Measurements from ENCODE around the gene SNX10.
"Not testable (repeated sequence)": the region's sequence is repeated elsewhere in the genome, so short reads cannot be mapped to it uniquely, and the experiment has no call there.

SNX10 gene

DNA sequence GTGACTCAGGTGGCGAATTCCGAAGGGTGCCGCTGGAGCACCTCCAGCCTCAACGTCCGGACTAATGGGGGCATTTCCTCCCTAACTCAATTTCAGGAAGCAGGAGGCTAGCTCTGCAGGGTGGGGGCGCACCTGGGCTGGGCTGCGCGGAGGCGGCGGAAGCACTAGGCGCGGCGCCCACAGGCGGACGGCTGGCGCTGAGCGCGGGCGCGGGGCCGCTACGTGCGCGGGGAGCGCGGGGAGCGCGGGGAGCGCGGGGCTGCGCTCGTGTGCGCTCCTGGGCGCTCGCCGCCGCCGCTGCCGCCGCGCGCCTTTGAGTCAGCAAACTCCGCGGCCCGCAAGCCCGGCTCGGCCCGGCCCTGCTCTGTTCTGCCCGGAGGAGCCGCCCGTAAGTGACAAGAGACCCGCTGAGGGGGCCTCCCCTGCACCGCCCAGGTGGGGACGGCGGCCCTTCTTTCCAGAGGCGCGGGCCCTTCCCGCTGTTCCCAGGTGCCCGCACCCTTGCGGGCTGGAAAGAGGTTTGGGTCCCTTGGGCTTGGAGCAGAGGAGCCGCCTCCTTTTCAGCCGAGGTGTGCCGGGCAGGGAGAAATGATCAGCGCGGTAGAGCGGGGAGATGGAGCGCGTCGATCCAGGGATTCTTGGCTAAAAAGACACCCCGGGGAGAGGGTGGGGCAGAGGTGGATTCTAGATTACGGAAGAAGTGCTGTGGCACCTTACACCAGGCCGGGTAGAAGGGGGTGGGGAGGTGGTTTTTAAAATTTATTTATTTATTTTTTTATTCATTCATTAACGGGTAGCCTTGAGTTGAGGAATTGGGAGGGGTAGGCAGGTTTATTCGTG lies at the start of gene SNX10:
Gene SNX10 (plus strand): TSS at position 164 of the 840 bp plus-strand sequence. CDS start 54,581 bp downstream, outside the sequence.
- Histone ChIP-seq H4K20me1 (ENCODE audit: control insufficient read depth, insufficient read depth, low read depth, low read length) (no peaks in the 10 kb centered on the region), H3K27me3 (ENCODE audit: control insufficient read depth, low read length) (no peaks in the 10 kb centered on the region), H3K79me2 (ENCODE audit: control insufficient read depth, low read length) (peaks cover 47% of the 10 kb centered on the region), H3F3A (ENCODE audit: control insufficient read depth, insufficient read depth) (peaks cover 19% of the 10 kb centered on the region), H3K4me1 (ENCODE audit: control insufficient read depth, low read length) (peaks cover 46% of the 10 kb centered on the region), H3K36me3 (ENCODE audit: control insufficient read depth, low read length) (peaks cover 21% of the 10 kb centered on the region), H3K4me2 (ENCODE audit: low read length) (peak within 1 kb of the TSS; percentile 76), H3K4me3 (ENCODE audit: low read length) (peak within 1 kb of the TSS; percentile 93), H3K9me3 (ENCODE audit: control insufficient read depth, insufficient read depth, low read length) (no peaks in the 10 kb centered on the region), H3K9me2 (replicated peaks; ENCODE audit: control insufficient read depth, low read length) (no peaks in the 10 kb centered on the region), H3K27ac (ENCODE audit: low read depth, low read length) (peak within 1 kb of the TSS; percentile 43)
- no peak for TF ChIP-seq EZH2phosphoT487 (IDR thresholded peaks at IDR 0.05; ENCODE audit: borderline replicate concordance, low read length)
- TF ChIP-seq, protein P1, sequence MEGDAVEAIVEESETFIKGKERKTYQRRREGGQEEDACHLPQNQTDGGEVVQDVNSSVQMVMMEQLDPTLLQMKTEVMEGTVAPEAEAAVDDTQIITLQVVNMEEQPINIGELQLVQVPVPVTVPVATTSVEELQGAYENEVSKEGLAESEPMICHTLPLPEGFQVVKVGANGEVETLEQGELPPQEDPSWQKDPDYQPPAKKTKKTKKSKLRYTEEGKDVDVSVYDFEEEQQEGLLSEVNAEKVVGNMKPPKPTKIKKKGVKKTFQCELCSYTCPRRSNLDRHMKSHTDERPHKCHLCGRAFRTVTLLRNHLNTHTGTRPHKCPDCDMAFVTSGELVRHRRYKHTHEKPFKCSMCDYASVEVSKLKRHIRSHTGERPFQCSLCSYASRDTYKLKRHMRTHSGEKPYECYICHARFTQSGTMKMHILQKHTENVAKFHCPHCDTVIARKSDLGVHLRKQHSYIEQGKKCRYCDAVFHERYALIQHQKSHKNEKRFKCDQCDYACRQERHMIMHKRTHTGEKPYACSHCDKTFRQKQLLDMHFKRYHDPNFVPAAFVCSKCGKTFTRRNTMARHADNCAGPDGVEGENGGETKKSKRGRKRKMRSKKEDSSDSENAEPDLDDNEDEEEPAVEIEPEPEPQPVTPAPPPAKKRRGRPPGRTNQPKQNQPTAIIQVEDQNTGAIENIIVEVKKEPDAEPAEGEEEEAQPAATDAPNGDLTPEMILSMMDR (IDR thresholded peaks at IDR 0.05; ENCODE audit: low read depth, low read length, poor library complexity, severe bottlenecking), result peak; percentile 75

DNA sequence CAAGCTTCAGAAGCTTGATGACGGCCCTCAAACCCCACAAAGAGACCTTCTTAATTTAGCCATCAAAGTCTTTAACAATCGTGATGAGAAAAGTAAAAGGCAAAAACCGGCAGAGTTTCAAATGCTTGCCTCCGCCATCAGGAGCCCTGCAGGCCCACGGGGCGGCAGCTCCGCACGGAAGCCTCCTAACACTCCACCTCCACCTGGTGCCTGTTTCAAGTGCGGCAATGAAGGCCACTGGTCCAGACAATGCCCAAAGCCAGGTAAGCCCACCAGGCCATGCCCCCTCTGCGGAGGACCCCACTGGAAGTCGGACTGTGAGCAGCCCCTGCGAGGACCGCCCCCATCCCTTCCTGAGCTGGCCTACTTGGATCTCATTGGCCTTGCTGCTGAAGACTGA lies 46.5 kb upstream of the SNX10 start:
- Histone ChIP-seq H3K4me2 (ENCODE audit: low read length) (no peak overlapping the region), H3K4me1 (ENCODE audit: control insufficient read depth, low read length) (peaks cover 20% of the 10 kb centered on the region), H3K79me2 (ENCODE audit: control insufficient read depth, low read length) (no peaks in the 10 kb centered on the region), H3F3A (ENCODE audit: control insufficient read depth, insufficient read depth) (no peaks in the 10 kb centered on the region), H3K27ac (ENCODE audit: low read depth, low read length) (no peak overlapping the region), H3K9me2 (replicated peaks; ENCODE audit: control insufficient read depth, low read length) (no peaks in the 10 kb centered on the region), H3K4me3 (ENCODE audit: low read length) (no peak overlapping the region), H3K9me3 (ENCODE audit: control insufficient read depth, insufficient read depth, low read length) (no peaks in the 10 kb centered on the region), H3K27me3 (ENCODE audit: control insufficient read depth, low read length) (peaks cover 2% of the 10 kb centered on the region), H4K20me1 (ENCODE audit: control insufficient read depth, insufficient read depth, low read depth, low read length) (no peaks in the 10 kb centered on the region), H3K36me3 (ENCODE audit: control insufficient read depth, low read length) (no peaks in the 10 kb centered on the region)
- TF ChIP-seq EZH2phosphoT487 (IDR thresholded peaks at IDR 0.05; ENCODE audit: borderline replicate concordance, low read length), result no peak
- TF ChIP-seq, protein P1 (IDR thresholded peaks at IDR 0.05; ENCODE audit: low read depth, low read length, poor library complexity, severe bottlenecking), result no peak

DNA sequence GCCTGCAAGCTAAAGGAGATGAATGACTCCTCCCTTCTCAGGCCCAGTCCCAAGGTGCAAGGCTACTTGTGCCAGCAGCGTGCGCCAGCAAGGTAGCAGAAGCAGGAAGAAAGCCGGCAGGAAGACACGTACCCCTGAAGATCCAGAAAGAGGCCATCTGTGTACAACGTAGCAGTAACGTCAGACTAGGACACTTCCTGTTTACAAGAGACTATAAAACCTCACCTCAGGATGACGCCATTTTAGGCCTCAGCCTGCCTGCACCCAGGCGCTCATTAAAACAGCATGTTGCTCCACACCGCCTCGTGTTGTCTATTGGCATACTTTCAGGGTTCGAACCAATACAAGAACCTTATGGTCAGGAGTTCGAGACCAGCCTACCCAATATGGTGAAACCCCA lies 41.4 kb upstream of the SNX10 start:
- Histone ChIP-seq H3K27ac (ENCODE audit: low read depth, low read length) (no peak overlapping the region), H3K27me3 (ENCODE audit: control insufficient read depth, low read length) (peaks cover 7% of the 10 kb centered on the region; the same call in 1 of the 2 replicates), H3K9me3 (ENCODE audit: control insufficient read depth, insufficient read depth, low read length) (no peaks in the 10 kb centered on the region), H3K79me2 (ENCODE audit: control insufficient read depth, low read length) (no peaks in the 10 kb centered on the region), H3K9me2 (replicated peaks; ENCODE audit: control insufficient read depth, low read length) (no peaks in the 10 kb centered on the region), H3K4me2 (ENCODE audit: low read length) (no peak overlapping the region), H3K4me1 (ENCODE audit: control insufficient read depth, low read length) (peaks cover 20% of the 10 kb centered on the region), H3K36me3 (ENCODE audit: control insufficient read depth, low read length) (no peaks in the 10 kb centered on the region), H3F3A (ENCODE audit: control insufficient read depth, insufficient read depth) (peaks cover 7% of the 10 kb centered on the region; the same call in 1 of the 2 replicates), H3K4me3 (ENCODE audit: low read length) (no peak overlapping the region), H4K20me1 (ENCODE audit: control insufficient read depth, insufficient read depth, low read depth, low read length) (no peaks in the 10 kb centered on the region)
- TF ChIP-seq, protein P1 (IDR thresholded peaks at IDR 0.05; ENCODE audit: low read depth, low read length, poor library complexity, severe bottlenecking), result no peak
- no peak for TF ChIP-seq EZH2phosphoT487 (IDR thresholded peaks at IDR 0.05; ENCODE audit: borderline replicate concordance, low read length)

DNA sequence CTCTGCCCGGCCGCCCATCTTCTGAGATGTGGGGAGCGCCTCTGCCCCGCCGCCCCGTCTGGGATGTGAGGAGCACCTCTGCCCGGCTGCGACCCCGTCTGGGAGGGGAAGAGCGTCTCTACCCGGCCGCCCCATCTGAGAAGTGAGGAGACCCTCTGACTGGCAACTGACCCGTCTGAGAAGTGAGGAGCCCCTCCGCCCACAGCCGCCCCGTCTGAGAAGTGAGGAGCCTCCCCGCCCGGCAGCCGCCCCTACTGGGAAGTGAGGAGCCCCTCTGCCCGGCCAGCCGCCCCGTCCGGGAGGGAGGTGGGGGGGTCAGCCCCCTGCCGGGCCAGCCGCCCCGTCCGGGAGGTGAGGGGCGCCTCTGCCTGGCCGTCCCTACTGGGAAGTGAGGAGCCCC lies 29.8 kb upstream of the SNX10 start:
- not testable (repeated sequence) for H3K27ac ChIP-seq (ENCODE audit: low read depth, low read length); H3K9me3 ChIP-seq (ENCODE audit: control insufficient read depth, insufficient read depth, low read length); H3K79me2 ChIP-seq (ENCODE audit: control insufficient read depth, low read length); H3K4me3 ChIP-seq (ENCODE audit: low read length); H3K4me2 ChIP-seq (ENCODE audit: low read length); H3K9me2 ChIP-seq (replicated peaks; ENCODE audit: control insufficient read depth, low read length); H3K36me3 ChIP-seq (ENCODE audit: control insufficient read depth, low read length); H3F3A ChIP-seq (ENCODE audit: control insufficient read depth, insufficient read depth); H4K20me1 ChIP-seq (ENCODE audit: control insufficient read depth, insufficient read depth, low read depth, low read length); H3K4me1 ChIP-seq (ENCODE audit: control insufficient read depth, low read length)
- H3K27me3 ChIP-seq (ENCODE audit: control insufficient read depth, low read length), result peaks cover 22% of the 10 kb centered on the region; the same call in 1 of the 2 replicates

Measured in DOHH2 (cell line).